Measurements from ENCODE around the gene TSHZ2. TPM values are rescaled to one million over a fixed set of nuclear protein-coding genes. Genes with fewer than 3 reads are reported as not detected.

TSHZ2 gene
- total RNA-seq, 1 donor from 2014 or later: 1.6 TPM

DNA sequence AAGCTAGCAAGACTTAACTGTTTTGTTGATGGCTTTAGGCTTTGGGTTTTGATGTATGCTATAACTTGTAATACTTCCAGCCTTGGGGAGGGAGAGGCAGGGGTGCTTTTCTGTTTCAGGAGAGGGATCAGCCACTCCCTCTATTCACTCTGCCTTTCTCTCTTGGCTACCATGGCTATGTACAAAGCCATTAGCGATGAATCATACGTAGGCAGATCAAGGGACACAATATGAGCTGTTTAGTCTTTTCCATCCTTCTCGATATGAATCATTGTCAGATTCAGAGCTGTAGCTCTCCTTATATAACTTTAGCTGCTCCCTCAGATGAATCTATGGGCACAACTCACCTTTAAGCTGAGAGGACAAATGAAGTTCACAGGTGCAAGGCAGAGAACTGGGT lies 230.6 kb downstream of the TSHZ2 start:
- FAIRE-seq (no peak), DNase-seq (ENCODE audit: low read depth) (peak; percentile 22)
- Histone ChIP-seq H3K36me3 (ENCODE audit: control insufficient read depth, insufficient read depth, low read length) (no peaks in the 10 kb centered on the region), H3K27me3 (ENCODE audit: control insufficient read depth, insufficient read depth, low read length) (no peaks in the 10 kb centered on the region), H3K4me3 (ENCODE audit: low read depth, low read length) (no peak overlapping the region)
- TF ChIP-seq, protein P1, sequence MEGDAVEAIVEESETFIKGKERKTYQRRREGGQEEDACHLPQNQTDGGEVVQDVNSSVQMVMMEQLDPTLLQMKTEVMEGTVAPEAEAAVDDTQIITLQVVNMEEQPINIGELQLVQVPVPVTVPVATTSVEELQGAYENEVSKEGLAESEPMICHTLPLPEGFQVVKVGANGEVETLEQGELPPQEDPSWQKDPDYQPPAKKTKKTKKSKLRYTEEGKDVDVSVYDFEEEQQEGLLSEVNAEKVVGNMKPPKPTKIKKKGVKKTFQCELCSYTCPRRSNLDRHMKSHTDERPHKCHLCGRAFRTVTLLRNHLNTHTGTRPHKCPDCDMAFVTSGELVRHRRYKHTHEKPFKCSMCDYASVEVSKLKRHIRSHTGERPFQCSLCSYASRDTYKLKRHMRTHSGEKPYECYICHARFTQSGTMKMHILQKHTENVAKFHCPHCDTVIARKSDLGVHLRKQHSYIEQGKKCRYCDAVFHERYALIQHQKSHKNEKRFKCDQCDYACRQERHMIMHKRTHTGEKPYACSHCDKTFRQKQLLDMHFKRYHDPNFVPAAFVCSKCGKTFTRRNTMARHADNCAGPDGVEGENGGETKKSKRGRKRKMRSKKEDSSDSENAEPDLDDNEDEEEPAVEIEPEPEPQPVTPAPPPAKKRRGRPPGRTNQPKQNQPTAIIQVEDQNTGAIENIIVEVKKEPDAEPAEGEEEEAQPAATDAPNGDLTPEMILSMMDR (IDR thresholded peaks at IDR 0.05; ENCODE audit: insufficient read depth, low read length, severe bottlenecking): no peak

DNA sequence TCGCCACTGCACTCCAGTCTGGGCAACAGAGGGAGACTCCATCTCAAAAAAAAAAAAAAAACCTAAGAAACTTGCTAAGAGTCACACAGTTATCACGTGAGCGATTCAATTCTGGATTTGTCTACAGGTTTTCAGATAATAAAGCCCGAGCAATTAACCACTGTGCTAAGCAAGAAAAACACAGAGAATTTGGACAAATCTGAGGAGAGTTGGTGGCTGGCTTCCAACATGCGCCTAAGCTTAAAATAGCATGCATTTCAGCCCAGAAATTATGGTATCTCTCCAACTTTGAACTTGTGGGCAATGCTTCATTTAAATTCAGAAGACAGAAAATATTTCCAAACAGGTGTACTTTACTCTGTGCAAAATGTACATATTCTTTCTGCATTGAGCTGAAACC lies 232.9 kb downstream of the TSHZ2 start:
- TF ChIP-seq, protein P1 (IDR thresholded peaks at IDR 0.05; ENCODE audit: insufficient read depth, low read length, severe bottlenecking): no peak
- Histone ChIP-seq H3K27me3 (ENCODE audit: control insufficient read depth, insufficient read depth, low read length) (no peaks in the 10 kb centered on the region), H3K4me3 (ENCODE audit: low read depth, low read length) (no peak overlapping the region), H3K36me3 (ENCODE audit: control insufficient read depth, insufficient read depth, low read length) (no peaks in the 10 kb centered on the region)
- DNase-seq (ENCODE audit: low read depth) (no peak), FAIRE-seq (no peak)

DNA sequence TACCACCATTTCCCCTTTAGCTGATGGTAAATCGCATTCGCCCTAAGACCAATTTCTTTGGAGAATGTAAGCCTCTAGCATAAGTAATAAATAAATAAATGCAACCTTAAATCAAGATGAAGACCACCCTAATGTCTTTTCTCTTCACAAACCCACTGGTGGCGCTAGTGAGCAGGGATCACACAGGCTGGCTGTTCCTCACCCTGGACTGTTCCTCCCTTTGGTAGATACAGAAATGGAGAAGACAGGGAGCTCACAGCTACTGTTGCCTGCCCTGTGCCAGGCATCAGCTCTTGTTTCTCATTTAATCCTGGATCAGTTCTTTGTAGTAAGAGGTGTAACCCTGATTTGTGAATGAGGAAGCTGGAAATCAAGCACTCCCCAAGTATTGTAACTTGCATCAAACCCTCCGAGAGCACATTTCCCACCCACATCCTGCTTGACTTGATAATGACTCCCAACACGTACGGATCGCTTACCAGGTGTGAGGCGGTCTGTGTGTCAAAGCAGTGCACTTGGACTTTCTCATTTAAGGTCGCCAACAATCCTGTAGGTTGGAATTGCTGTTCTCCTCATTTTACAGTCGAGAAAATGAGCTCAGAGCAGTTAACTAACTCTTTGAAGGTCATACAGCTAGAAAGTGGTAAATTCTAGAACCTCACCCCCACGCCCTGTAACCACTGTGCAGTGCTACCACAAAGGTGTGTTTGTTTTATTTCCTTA lies 236.1 kb downstream of the TSHZ2 start:
- no peak overlapping the region for H3K4me3 ChIP-seq (ENCODE audit: low read depth, low read length)
- FAIRE-seq (no peak), DNase-seq (ENCODE audit: low read depth) (no peak)
- no peaks in the 10 kb centered on the region for H3K27me3 ChIP-seq (ENCODE audit: control insufficient read depth, insufficient read depth, low read length)
- TF ChIP-seq, protein P1 (IDR thresholded peaks at IDR 0.05; ENCODE audit: insufficient read depth, low read length, severe bottlenecking): no peak
- no peaks in the 10 kb centered on the region for H3K36me3 ChIP-seq (ENCODE audit: control insufficient read depth, insufficient read depth, low read length)

DNA sequence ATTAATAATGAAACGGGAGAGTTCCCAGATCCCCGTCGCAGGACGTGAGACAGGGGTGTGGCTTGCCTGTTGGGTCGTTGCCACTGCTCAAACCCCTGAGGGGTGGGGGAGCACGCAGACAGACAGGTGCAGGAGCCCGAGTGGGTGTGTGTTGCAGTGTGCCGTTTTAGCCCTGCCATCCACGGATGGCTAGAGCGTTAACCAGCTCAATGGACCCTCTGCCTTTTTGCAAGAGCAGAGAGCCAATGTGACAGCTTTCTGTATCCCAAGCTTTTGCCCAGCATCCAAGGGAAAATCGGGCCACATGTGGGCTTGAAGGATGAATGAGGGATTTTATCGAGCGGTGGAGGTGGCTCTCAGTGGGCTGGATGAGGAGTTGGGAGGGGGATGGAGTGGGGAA lies 237.9 kb downstream of the TSHZ2 start:
- DNase-seq (ENCODE audit: low read depth) (no peak), FAIRE-seq (no peak)
- TF ChIP-seq, protein P1 (IDR thresholded peaks at IDR 0.05; ENCODE audit: insufficient read depth, low read length, severe bottlenecking): no peak
- Histone ChIP-seq H3K36me3 (ENCODE audit: control insufficient read depth, insufficient read depth, low read length) (no peaks in the 10 kb centered on the region), H3K4me3 (ENCODE audit: low read depth, low read length) (no peak overlapping the region), H3K27me3 (ENCODE audit: control insufficient read depth, insufficient read depth, low read length) (no peaks in the 10 kb centered on the region)

DNA sequence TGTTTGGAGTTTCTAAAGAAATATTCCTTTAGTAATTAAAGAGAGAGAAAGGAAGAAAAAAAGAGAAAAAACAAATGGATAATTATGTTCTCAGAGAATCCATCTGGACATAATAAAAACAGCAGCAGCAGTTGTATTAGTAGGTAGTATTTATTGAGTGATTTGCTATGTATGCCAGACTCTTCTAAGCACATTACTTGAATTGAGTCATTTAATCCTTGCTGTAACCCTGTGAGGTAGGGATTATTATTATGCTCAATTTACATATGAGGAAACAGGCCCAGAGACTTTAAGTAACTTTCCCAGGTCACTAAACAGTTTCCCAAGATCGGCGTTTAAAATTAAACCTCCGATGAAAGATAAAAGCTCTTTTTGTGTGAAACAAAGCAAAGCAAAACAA lies 238.8 kb downstream of the TSHZ2 start:
- TF ChIP-seq, protein P1 (IDR thresholded peaks at IDR 0.05; ENCODE audit: insufficient read depth, low read length, severe bottlenecking): no peak
- FAIRE-seq (no peak), DNase-seq (ENCODE audit: low read depth) (no peak)
- H3K27me3 ChIP-seq (ENCODE audit: control insufficient read depth, insufficient read depth, low read length): no peaks in the 10 kb centered on the region
- no peaks in the 10 kb centered on the region for H3K36me3 ChIP-seq (ENCODE audit: control insufficient read depth, insufficient read depth, low read length)
- H3K4me3 ChIP-seq (ENCODE audit: low read depth, low read length): no peak overlapping the region

DNA sequence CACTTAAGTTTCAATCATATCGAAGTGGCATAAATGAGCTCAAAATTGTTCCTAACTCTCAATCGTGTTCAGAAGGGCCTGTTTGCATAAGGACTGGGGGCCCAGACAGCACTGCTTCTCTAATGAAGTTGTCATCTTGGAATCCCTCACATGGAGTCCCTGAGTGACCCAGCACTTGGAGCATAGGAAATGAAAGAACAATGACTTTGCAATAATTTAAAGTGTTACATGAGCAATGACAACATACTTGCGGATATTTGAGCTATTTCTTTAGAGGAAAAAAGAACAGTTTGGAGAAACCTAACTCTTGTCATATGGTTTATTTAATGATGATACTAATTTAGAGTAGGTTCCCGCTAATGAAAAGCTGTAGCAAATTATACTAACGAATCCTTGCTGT lies 239.9 kb downstream of the TSHZ2 start:
- FAIRE-seq: no peak

More for the DNA sequence above, 239.9 kb downstream of the TSHZ2 start:
- no peak overlapping the region for H3K4me3 ChIP-seq (ENCODE audit: low read depth, low read length)
- H3K27me3 ChIP-seq (ENCODE audit: control insufficient read depth, insufficient read depth, low read length): no peaks in the 10 kb centered on the region
- TF ChIP-seq, protein P1 (IDR thresholded peaks at IDR 0.05; ENCODE audit: insufficient read depth, low read length, severe bottlenecking): no peak
- H3K36me3 ChIP-seq (ENCODE audit: control insufficient read depth, insufficient read depth, low read length): no peaks in the 10 kb centered on the region
- no peak for DNase-seq (ENCODE audit: low read depth)
